ENCODE measurements around the gene LAMTOR2. TPM values are rescaled to one million over a fixed set of nuclear protein-coding genes. Genes with fewer than 3 reads are reported as not detected.

The LAMTOR2 gene
- total and polyA plus RNA-seq, 2 of the 4 experiments (the other 2 are of a cell fraction) = 50.0 to 89.0 TPM

DNA sequence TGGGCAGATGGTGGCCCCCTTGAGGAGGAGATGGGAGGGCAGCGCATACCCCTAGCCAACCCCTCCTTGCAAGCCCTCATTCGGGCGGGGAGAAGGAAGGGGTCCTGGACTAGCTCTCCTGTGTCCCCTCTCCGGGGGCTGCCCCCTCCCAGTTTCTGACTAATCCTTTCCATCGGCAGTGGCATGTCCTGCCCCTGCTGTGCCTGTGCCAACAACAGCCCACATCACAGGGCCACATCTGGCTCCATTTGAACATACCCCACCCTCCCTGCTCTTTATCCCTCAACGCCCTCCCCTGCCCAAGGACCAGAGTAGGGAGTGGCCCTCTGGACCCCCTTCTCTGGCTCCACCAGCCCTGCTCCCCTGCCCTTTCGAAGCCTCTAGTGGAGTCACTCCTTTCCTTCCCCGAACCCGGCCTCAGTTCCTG, 49.0 kb downstream of the LAMTOR2 start:
- 15% methylated on average over 3 of the region's 9 CpGs; no CpG with 5 or more reads in 1 of the 2 experiments for WGBS, 2 experiments (ENCODE audit: extremely low coverage in 2 of 2, insufficient read length in 1 of 2)
- H3K9me3 ChIP-seq (ENCODE audit: control insufficient read depth, insufficient read depth, low read length) = no peaks in the 10 kb centered on the region
- peak overlapping the region; percentile 55 for H3K18ac ChIP-seq (ENCODE audit: low read depth, low read length)
- peak overlapping the region; percentile 95 for H2BK120ac ChIP-seq (ENCODE audit: low read depth, low read length)
- peak overlapping the region; percentile 69 for H2BK5ac ChIP-seq (ENCODE audit: low read depth, low read length, poor library complexity, severe bottlenecking)
- H3K9me1 ChIP-seq (ENCODE audit: insufficient read depth, low read length) = peaks cover 43% of the 10 kb centered on the region
- no TSS peak for BruUV-seq (replicated peaks)
- TF ChIP-seq, protein P1, sequence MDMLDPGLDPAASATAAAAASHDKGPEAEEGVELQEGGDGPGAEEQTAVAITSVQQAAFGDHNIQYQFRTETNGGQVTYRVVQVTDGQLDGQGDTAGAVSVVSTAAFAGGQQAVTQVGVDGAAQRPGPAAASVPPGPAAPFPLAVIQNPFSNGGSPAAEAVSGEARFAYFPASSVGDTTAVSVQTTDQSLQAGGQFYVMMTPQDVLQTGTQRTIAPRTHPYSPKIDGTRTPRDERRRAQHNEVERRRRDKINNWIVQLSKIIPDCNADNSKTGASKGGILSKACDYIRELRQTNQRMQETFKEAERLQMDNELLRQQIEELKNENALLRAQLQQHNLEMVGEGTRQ (IDR thresholded peaks at IDR 0.05; ENCODE audit: low read depth, low read length) = no peak
- no peak for TF ChIP-seq MAFK (IDR thresholded peaks at IDR 0.05; ENCODE audit: low read depth, low read length)
- peak; percentile 38; the same call in 1 of the 2 replicates for TF ChIP-seq FOS (IDR thresholded peaks at IDR 0.05; ENCODE audit: low read depth, low read length)
- peak; percentile 82 for TF ChIP-seq MAZ (IDR thresholded peaks at IDR 0.05; ENCODE audit: borderline replicate concordance, low read depth, low read length)
- ATAC-seq (ENCODE audit: low read depth) (no peak), DNase-seq (peak; percentile 49)
- peak overlapping the region; percentile 70 for H3K23ac ChIP-seq (ENCODE audit: low read depth, low read length)
- H2BK15ac ChIP-seq (ENCODE audit: low read depth, low read length) = peak overlapping the region; percentile 96; the same call in 2 of the 3 replicates
- H3K4me2 ChIP-seq (ENCODE audit: low read depth, low read length) = peak overlapping the region; percentile 27
- H3K56ac ChIP-seq (ENCODE audit: extremely low read depth, insufficient read depth, low read length) = peak overlapping the region; percentile 41; the same call in 1 of the 2 replicates
- H4K20me1 ChIP-seq (ENCODE audit: insufficient read depth, low read length) = no peaks in the 10 kb centered on the region
- no peaks in the 10 kb centered on the region for H3K27me3 ChIP-seq (ENCODE audit: control insufficient read depth, insufficient read depth, low read length)
- peak overlapping the region; percentile 96 for H2AK5ac ChIP-seq (ENCODE audit: low read depth, low read length)
- H2BK20ac ChIP-seq (ENCODE audit: low read depth, low read length) = peak overlapping the region; percentile 80
- peak overlapping the region; percentile 85 to 87 for H4K8ac ChIP-seq (ENCODE audit: low read depth in 2 of 2, low read length in 2 of 2)
- in situ Hi-C loops (cut with MboI; ENCODE audit: low sequenced_read_pairs) = no loop called here
- H3K4me3 ChIP-seq (ENCODE audit: insufficient read depth, low read depth, low read length) = no peak overlapping the region
- no peaks in the 10 kb centered on the region for H3K36me3 ChIP-seq (ENCODE audit: control insufficient read depth, insufficient read depth, low read length)
- ChIA-PET CTCF (interaction anchor here (1.3 kb wide), 1 partner anchor 26 kb away, joined by 5 read pairs; no protein-coding TSS in a partner anchor), POLR2A (ENCODE audit: unreplicated experiment) (no interaction called here)
- intact Hi-C loops (cut with micrococcal nuclease) = no loop called here
- H3K14ac ChIP-seq (replicated peaks; ENCODE audit: low read depth, low read length) = peak overlapping the region; percentile 96
- peak overlapping the region; percentile 73 for H3K27ac ChIP-seq (ENCODE audit: insufficient read depth, low read length)
- H3K4ac ChIP-seq (ENCODE audit: low read depth, low read length) = peak overlapping the region; percentile 97
- dilution Hi-C loops (cut with HindIII; ENCODE audit: low sequenced_read_pairs, unreplicated experiment) = no loop called here
- peak overlapping the region; percentile 94 for H4K91ac ChIP-seq (ENCODE audit: insufficient read depth, low read depth, low read length)
- peak overlapping the region; percentile 96 for H2AK9ac ChIP-seq (replicated peaks; ENCODE audit: low read depth, low read length, poor library complexity)
- H3K79me1 ChIP-seq (ENCODE audit: low read depth in 1 of 2, low read length in 2 of 2) = peaks cover 23 to 69% of the 10 kb centered on the region in 2 experiments
- peak overlapping the region; percentile 37 for H3K9ac ChIP-seq (ENCODE audit: low read depth, low read length)
- H4K5ac ChIP-seq (ENCODE audit: low read depth, low read length) = peak overlapping the region; percentile 65
- peaks cover 50% of the 10 kb centered on the region for H3K4me1 ChIP-seq (ENCODE audit: control insufficient read depth, insufficient read depth, low read length)
- H2AFZ ChIP-seq (replicated peaks; ENCODE audit: low read length, poor library complexity) = peak overlapping the region; percentile 78
